HK-2 (cell line): Measurements from ENCODE around the gene KCNMA1.
"Not testable (repeated sequence)": the region's sequence is repeated elsewhere in the genome, so short reads cannot be mapped to it uniquely, and the experiment has no call there.

Experiments used
- DNase-seq: peaks from one replicate; pipeline ENCODE4 v3.0.0-alpha.2; 2018; ENCODE audit not compliant: unreplicated experiment

Gene KCNMA1

DNA sequence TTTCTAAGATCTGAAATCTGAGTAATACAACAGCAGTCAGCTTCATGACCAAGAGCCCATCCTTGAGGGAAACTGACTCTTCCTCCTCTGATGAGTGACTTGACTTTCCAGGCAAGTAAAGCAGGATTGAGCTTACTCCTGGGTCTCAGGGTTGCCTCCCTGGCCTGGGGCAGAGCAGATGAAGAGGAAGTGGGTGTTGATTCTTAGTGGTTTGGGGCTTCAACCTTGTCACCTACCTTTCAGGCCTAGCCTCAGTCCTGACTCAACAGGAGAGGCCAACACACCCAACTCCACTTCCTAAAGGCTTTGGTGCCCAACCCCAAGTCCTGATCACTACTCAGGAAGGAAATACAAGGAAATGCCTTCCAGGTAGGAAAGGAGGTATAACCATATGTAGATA, 54.1 kb downstream of the KCNMA1 start:
- DNase-seq = no peak

GRCh38 chr10:77582710-77583115, 54.9 kb downstream of the KCNMA1 start:
- peak; percentile 87 for DNase-seq

- no peak for DNase-seq
Measured at GRCh38 chr10:77581738-77582137, 55.9 kb downstream of the KCNMA1 start.

- DNase-seq = no peak
Measured at GRCh38 chr10:77580482-77580881, 57.1 kb downstream of the KCNMA1 start.

DNA sequence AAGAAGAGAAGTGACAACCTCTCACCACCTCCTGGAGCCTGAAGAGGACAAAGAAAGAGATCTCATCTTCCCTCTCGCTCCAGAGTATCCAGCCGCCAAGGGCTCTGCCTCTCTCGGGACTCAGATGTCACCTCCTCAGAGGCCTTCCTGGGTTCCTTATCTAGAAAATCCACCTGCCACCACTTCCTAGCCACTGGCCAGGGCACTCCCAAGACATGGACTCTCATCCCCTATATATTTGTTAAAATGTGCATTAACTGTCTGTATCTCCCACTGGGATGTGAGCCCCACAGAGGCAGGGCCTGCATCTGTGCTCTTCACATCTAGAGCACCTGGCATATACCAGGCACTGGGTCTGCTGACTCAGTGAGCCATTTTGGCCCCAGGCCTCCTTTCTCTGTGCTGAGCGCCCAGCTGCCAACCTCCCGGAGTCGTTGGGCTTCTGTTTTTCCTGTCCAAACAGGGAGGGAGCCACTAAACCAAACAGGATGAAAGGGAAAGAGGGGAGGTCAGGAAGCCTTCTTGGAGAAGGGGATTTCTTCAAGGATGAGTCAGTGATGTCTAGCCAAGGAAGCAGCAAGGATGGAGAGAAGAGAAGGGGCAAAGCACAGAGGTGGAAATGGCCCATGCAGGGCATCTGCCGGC, 58.9 kb downstream of the KCNMA1 start:
- peak; percentile 26 for DNase-seq

DNA sequence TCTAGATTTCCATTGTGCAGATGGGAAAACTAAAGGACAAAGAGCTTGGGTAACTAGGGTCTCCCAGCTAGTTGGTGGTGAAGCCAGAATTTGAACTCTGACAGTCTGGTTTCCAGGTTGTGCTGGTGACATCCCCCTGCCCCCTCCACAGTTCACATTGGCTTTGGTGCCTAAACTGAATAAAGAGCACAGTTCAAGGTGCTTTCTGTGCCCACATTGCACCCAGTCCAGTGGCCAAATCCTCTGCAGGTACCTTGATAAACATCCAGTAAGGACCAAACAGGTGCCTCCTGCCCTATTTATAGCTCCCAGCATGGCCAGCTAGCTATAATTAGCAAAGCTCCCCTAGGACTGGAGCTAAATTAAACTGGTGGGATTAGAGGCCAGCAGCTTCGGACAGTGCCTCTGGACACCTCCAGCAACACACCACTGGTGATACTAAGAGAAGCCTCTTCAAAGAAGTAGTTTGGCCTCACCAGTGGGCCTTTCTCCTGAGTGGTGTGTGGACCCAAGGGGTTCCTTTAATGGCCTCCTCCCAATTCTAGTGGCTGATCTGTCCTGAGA, 59.9 kb downstream of the KCNMA1 start:
- DNase-seq = no peak

DNA sequence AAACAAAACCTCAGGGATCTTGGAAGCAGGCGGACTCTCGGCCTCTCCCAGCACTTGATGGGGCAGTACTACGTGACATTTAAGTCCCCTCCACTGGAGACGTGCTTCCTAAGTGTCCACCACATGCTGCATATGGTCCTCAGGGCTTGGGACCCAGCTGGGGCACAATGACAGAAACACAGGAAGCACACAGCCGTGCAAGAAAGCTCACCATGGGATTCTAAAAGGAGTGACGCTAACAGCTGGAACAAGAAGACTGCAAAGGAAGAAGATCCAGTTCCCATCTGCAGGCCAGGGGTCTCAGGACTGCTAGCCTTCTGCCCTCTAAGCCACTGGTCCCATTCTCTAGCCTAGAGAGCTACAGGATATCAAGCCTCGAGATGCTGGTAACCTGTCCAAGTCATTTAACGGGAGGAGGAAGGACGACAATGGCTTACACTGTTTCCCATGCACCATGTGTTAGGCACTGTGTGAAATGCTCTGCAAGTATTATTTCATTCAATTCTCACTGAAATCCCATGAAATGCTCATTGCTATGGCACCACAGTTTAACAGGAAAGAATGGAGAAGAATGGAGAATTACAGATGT, 61.1 kb downstream of the KCNMA1 start:
- no peak for DNase-seq

DNA sequence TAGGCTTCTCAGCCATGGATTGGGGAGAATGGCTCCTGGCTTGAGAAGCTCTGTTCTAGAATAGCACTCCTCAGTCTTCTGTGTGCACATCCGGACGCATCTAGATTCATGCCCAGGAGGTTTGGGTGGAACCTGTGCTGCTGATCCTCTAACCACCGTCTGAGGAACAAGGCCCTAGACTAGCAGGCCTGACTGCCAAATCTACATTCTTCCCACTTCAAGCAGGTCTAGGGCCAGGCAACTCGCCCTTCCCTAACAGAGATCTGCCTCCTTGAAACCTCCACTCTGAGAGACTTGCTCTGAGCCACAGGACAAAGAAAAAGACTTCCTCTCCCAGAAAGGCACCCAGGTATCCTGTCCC, 61.6 kb downstream of the KCNMA1 start:
- DNase-seq = no peak

DNA sequence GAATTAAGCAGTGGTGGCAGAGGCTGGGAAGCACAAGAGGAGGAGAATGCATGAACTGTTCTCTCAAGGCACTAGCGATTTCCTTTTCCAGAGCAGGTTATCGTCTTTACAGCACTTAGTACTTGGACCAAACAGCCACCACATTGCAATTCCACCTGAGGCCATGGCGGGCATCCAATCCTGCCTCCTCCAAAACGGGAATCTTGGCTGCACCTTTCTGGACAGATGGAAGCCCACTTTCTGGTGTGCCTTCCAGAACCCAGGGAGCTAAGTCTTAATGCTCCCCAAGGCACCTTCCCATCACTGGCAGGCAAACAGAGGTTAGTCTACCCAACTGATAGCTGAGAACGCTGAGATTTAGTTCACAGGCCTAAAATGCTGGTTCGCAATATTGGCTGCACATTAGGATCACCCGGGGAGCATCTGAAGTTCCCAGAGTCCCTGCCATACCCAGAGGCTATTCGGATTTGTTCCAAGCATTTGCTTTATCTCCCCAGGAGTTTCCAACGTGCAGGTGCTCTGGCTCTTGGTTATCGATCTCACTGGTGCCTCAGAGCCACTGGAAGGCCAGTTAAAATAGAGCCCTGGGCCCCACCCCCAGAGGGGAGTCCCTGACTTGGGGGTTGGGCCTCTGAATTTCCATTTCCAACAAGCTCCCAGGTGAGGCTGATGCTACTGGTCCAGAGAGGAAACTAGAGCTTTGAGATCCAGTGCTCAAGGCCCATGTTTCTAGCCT, 62.2 kb downstream of the KCNMA1 start:
- DNase-seq = no peak

DNA sequence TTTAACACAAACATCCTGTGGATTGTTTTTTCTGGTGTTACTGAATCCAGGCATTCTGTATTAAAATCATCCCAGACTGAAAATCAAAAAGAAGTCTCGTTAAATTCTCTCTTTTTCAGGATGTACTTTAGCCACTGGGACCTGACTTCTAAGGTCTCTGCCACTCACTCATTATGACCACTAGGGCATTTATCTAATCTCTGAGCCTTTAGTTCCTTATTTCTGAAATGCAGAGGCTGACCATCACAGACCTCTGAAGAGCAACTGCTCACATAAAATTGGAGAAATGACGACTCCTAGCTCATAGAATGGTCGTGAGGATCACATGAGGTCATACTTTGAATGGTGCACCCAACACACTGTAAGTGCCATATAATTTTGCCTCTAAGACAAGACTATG, 63.2 kb downstream of the KCNMA1 start:
- no peak for DNase-seq

- not testable (repeated sequence) for DNase-seq
Measured at GRCh38 chr10:77572520-77572919, 65.1 kb downstream of the KCNMA1 start.

DNA sequence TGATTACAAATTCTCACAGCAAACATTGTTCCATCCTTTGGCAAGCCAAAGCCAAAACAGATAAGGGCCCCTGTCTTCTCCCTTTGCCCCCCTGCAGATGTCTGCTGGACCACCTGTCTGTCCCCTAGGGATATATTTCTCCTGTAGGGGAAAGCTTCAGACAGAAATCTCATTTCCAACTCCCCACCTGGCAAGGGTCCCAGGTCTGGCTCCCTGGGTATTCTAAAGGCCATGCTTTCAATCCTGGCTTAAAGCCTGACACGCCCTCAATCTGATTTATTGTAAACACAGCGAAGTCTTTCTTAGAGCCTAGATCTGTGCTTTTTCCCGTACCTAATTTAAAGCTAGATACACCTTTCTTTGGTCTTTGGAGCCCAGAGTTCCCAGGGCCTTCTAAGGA, 66.1 kb downstream of the KCNMA1 start:
- DNase-seq = no peak

GRCh38 chr10:77566914-77567566, 70.6 kb downstream of the KCNMA1 start:
- no peak for DNase-seq

GRCh38 chr10:77566236-77566635, 71.4 kb downstream of the KCNMA1 start:
- DNase-seq = no peak

DNA sequence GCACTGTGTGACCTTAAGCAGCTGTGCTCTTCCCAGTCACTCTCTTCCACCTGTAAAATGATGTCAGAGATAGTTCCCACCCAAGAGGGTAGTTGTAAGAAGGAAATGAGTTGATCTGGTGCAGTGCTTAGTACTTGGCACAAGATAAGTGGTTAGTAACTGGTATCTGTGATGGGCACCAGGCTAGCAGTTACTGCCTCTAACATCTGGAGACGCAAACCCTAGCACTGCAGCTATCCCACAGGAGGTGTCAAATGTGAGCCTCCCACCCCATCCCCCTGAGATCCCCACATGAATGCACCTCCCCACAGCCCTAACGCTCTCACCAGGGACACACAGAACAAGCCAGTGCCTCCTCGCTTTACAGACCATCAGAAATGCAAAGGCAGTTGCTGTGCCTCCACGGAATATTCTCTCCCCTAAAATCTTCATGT, 72.0 kb downstream of the KCNMA1 start:
- no peak for DNase-seq

GRCh38 chr10:77564731-77565589, 72.6 kb downstream of the KCNMA1 start:
- DNase-seq = peak; percentile 44

DNA sequence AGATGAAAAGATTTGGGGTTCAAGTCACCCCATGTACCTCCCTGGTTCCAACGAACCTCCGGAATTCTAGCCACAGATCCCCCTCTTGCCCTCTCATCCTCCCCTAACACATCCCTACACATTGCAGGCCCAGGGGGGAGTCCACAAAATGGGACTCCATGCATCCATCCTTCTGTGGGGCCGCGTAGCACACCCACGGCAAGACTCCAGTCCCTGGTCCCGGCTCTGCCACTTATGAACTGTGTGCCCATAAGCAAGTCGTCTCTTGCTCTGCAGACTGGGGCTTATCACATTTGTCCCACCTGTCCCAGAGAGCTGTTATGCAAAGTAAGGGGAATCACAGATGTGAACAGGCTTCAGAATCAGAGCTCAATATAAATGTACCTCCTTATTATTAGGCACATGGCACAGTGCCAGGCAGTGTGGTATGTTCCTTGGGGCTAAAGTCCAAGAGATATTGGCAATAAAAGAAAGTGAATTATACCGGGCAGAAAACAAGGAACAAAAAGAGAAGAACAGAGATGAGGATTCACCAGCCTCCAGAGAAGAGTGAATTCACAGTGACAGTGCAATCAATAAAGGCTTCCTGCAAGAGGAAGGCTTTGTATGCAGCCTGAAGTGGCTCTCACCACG, 73.9 kb downstream of the KCNMA1 start:
- no peak for DNase-seq

GRCh38 chr10:77562742-77563141, 74.9 kb downstream of the KCNMA1 start:
- no peak for DNase-seq

- no peak for DNase-seq
Measured at GRCh38 chr10:77561991-77562390, 75.6 kb downstream of the KCNMA1 start.

GRCh38 chr10:77560471-77560870, 77.1 kb downstream of the KCNMA1 start:
- DNase-seq = no peak

DNA sequence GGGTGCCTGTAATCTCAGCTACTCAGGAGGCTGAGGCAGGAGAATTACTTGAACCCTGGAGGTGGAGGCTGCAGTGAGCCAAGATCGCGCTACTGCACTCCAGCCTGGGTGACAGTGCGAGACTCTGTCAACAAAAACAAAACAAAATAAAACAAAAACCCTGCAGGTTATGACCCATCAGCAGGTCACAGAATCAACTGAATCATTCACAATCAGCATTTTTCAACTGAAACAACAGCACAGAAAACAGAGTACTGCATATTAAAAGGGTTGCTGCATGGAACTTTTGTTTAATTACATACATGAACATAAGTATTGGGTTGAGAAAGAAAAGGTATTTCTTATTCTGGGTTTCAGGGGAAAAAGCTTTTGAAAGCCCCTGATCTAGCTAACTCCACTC, 77.6 kb downstream of the KCNMA1 start:
- no peak for DNase-seq
